Mesendoderm (in vitro differentiated cells): ENCODE measurements around the gene CARD9.
A peak's percentile ranks its signal among the peaks of the same experiment; 100 is the strongest.

ENCODE experiments used
- DNase-seq: peaks from one replicate; pipeline ENCODE4 v3.0.0; 2013
- H2AK5ac ChIP-seq: 2 replicates; pipeline ENCODE4 v1.6.1; 2013; ENCODE audit warnings: low read length, inconsistent platforms
- H2BK120ac ChIP-seq: 2 replicates; pipeline ENCODE4 v1.6.1; 2013; ENCODE audit warnings: low read depth, mild to moderate bottlenecking, low read length, moderate library complexity, mixed read lengths
- H2BK15ac ChIP-seq: replicated peaks from 2 replicates; pipeline ENCODE4 v1.6.1; 2013; ENCODE audit warnings: low read depth, mild to moderate bottlenecking, moderate library complexity
- H2BK5ac ChIP-seq: 2 replicates; pipeline ENCODE4 v1.6.1; 2013; ENCODE audit warnings: low read length, inconsistent platforms
- H3K18ac ChIP-seq: 2 replicates; pipeline ENCODE4 v1.6.1; 2013; ENCODE audit warnings: mild to moderate bottlenecking, low read length, mixed read lengths
- H3K23ac ChIP-seq: one replicate; pipeline ENCODE4 v1.6.1; 2013; ENCODE audit warnings: low read length
- H3K27ac ChIP-seq: 2 replicates; pipeline ENCODE4 v1.5.1; 2013; ENCODE audit warnings: low read depth, mild to moderate bottlenecking, inconsistent platforms, low read length, moderate library complexity
- H3K27me3 ChIP-seq: 2 replicates; pipeline ENCODE4 v1.6.1; 2013; ENCODE audit warnings: low read length, control low read depth, mild to moderate bottlenecking, inconsistent platforms; ENCODE audit not compliant: insufficient read depth, poor library complexity
- H3K36me3 ChIP-seq: 2 replicates; pipeline ENCODE4 v1.6.1; 2013; ENCODE audit warnings: low read length, inconsistent platforms; ENCODE audit not compliant: control insufficient read depth, insufficient read depth
- H3K4ac ChIP-seq: one replicate; pipeline ENCODE4 v1.6.1; 2013; ENCODE audit warnings: low read depth, mild to moderate bottlenecking, low read length, moderate library complexity
- H3K4me1 ChIP-seq: 2 replicates; pipeline ENCODE4 v1.6.1; 2013; ENCODE audit warnings: low read depth, low read length, inconsistent platforms; ENCODE audit not compliant: control insufficient read depth
- H3K4me2 ChIP-seq: 2 replicates; pipeline ENCODE4 v1.6.1; 2013; ENCODE audit warnings: low read length
- H3K4me3 ChIP-seq: 2 replicates; pipeline ENCODE4 v1.5.1; 2013; ENCODE audit warnings: mild to moderate bottlenecking, low read length
- H3K56ac ChIP-seq: one replicate; pipeline ENCODE4 v1.6.1; 2013; ENCODE audit warnings: low read length
- H3K79me1 ChIP-seq: 2 replicates; pipeline ENCODE4 v1.6.1; 2013; ENCODE audit warnings: low read length, inconsistent platforms
- H3K79me2 ChIP-seq: 2 replicates; pipeline ENCODE4 v1.6.1; 2013; ENCODE audit warnings: mild to moderate bottlenecking, low read length; ENCODE audit not compliant: control insufficient read depth, insufficient read depth
- H3K9ac ChIP-seq: 2 replicates; pipeline ENCODE4 v1.6.1; 2013; ENCODE audit warnings: low read length, inconsistent platforms
- H4K5ac ChIP-seq: one replicate; pipeline ENCODE4 v1.6.1; 2013; ENCODE audit warnings: low read length
- H4K8ac ChIP-seq: one replicate; pipeline ENCODE4 v1.6.1; 2013; ENCODE audit warnings: low read depth, mild to moderate bottlenecking, control low read depth, low read length, moderate library complexity
- WGBS: extraction: QIAGEN DNeasy Blood & Tissue Kit; methylation state at CpG from one replicate; pipeline ENCODE4 v1.1.7; 2013; ENCODE audit warnings: low lambda C conversion rate, missing lambda C conversion rate; ENCODE audit not compliant: insufficient coverage; ENCODE audit errors: extremely low coverage; 5-methylcytosine and 5-hydroxymethylcytosine counted together

Gene CARD9

GRCh38 chr9:136363949-136364748 is 9.3 kb downstream of the CARD9 start:
- H3K4ac ChIP-seq = no peak overlapping the region
- peaks cover 3% of the 10 kb centered on the region for H3K79me1 ChIP-seq
- H3K4me2 ChIP-seq = no peak overlapping the region
- no peak overlapping the region for H4K5ac ChIP-seq
- WGBS = no CpG with 5 or more reads among the region's 54 CpGs
- H3K9ac ChIP-seq = peak overlapping the region; percentile 22
- peaks cover 2% of the 10 kb centered on the region for H3K4me1 ChIP-seq
- H3K27me3 ChIP-seq = no peaks in the 10 kb centered on the region
- no peak overlapping the region for H2BK5ac ChIP-seq
- no peak overlapping the region for H2BK15ac ChIP-seq
- H3K27ac ChIP-seq = no peak overlapping the region
- DNase-seq = no peak
- H3K79me2 ChIP-seq = no peaks in the 10 kb centered on the region
- no peak overlapping the region for H2BK120ac ChIP-seq
- no peaks in the 10 kb centered on the region for H3K36me3 ChIP-seq
- peak overlapping the region; percentile 58 for H2AK5ac ChIP-seq
- no peak overlapping the region for H3K18ac ChIP-seq
- H3K56ac ChIP-seq = peak overlapping the region; percentile 37
- no peak overlapping the region for H4K8ac ChIP-seq
- H3K4me3 ChIP-seq = no peak overlapping the region
- H3K23ac ChIP-seq = peak overlapping the region; percentile 66

DNA sequence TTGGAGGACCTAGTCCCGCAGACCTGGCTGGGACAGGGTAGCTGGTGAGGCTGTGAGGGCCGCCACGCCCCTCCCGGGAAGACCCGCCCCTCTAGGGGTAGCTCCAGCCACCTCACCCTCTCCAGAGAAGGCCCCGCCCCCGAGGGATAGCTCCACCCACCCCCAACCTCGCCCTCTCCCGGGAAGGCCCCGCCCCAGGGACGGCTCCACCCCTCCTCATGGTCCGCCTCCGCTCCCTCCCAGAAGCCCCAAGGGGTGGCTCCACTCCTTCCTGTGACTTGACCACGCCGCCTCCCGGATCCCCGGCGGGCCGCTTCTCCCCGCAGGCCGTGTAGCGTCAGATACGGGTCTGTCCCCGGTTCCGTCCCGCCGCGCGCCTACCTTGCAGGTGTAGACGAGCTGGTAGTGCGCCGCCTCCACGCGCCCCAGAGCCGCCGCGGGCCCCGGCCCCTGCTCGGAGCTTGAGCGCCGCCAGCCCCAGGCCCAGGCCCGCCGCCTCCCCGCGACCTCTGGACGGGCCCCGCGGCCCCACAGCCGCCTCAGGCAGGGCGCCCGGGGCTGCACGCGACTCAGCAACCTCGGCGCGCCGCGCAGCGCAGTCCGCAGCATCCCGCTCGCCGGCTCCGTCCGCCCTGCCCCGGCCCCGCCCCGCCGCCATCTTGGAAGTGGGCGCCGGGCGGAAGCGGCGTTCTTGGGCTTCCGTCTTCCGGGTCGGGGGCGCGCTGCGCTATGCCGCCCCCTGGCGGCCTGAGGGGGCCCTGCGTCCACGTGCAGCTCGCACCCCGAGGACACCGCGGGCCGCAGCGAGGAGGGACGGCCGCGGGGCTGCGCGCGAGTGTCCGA is 10.1 kb downstream of the CARD9 start, which contains the start of gene DNLZ:
DNLZ (minus strand) TSS at position 639 of the 843 bp plus-strand sequence; CDS start at position 609, 30 bp downstream.
- Histone ChIP-seq H2BK5ac (no peak within 1 kb of the TSS), H4K5ac (no peak within 1 kb of the TSS), H3K4me2 (peak within 1 kb of the TSS; percentile 31), H3K27ac (peak within 1 kb of the TSS; percentile 91), H3K4ac (peak within 1 kb of the TSS; percentile 90), H2BK120ac (peak within 1 kb of the TSS; percentile 9), H3K79me1 (peaks cover 3% of the 10 kb centered on the region), H4K8ac (peak within 1 kb of the TSS; percentile 93), H3K4me1 (peaks cover 2% of the 10 kb centered on the region), H3K27me3 (no peaks in the 10 kb centered on the region), H3K9ac (peak within 1 kb of the TSS; percentile 94), H3K23ac (peak within 1 kb of the TSS; percentile 66), H2BK15ac (no peak within 1 kb of the TSS), H3K18ac (peak within 1 kb of the TSS; percentile 89), H3K36me3 (no peaks in the 10 kb centered on the region), H2AK5ac (peak within 1 kb of the TSS; percentile 58), H3K4me3 (peak within 1 kb of the TSS; percentile 82), H3K79me2 (no peaks in the 10 kb centered on the region), H3K56ac (peak within 1 kb of the TSS; percentile 98)
- no CpG with 5 or more reads among the region's 97 CpGs for WGBS
- DNase-seq = peak; percentile 96

GRCh38 chr9:136362450-136362784 is 11.1 kb downstream of the CARD9 start:
- no peak overlapping the region for H3K56ac ChIP-seq
- no peak overlapping the region for H3K18ac ChIP-seq
- H2BK15ac ChIP-seq = no peak overlapping the region
- no peaks in the 10 kb centered on the region for H3K79me2 ChIP-seq
- H3K23ac ChIP-seq = no peak overlapping the region
- H3K4me2 ChIP-seq = no peak overlapping the region
- H2AK5ac ChIP-seq = no peak overlapping the region
- peaks cover 3% of the 10 kb centered on the region for H3K79me1 ChIP-seq
- no peaks in the 10 kb centered on the region for H3K27me3 ChIP-seq
- no peak overlapping the region for H4K8ac ChIP-seq
- no peak overlapping the region for H2BK5ac ChIP-seq
- no peak overlapping the region for H4K5ac ChIP-seq
- DNase-seq = no peak
- no peak overlapping the region for H3K4ac ChIP-seq
- H3K36me3 ChIP-seq = no peaks in the 10 kb centered on the region
- H3K4me3 ChIP-seq = no peak overlapping the region
- H3K27ac ChIP-seq = no peak overlapping the region
- H2BK120ac ChIP-seq = no peak overlapping the region
- peaks cover 2% of the 10 kb centered on the region for H3K4me1 ChIP-seq
- no CpG with 5 or more reads among the region's 6 CpGs for WGBS
- no peak overlapping the region for H3K9ac ChIP-seq

- H3K79me1 ChIP-seq = peaks cover 3% of the 10 kb centered on the region
- DNase-seq = no peak
- no peak overlapping the region for H3K27ac ChIP-seq
- H4K5ac ChIP-seq = no peak overlapping the region
- no peak overlapping the region for H2BK120ac ChIP-seq
- no peak overlapping the region for H2BK15ac ChIP-seq
- no peak overlapping the region for H3K56ac ChIP-seq
- H3K79me2 ChIP-seq = no peaks in the 10 kb centered on the region
- whole genome bisulfite sequencing = no CpG with 5 or more reads among the region's 26 CpGs
- no peak overlapping the region for H3K18ac ChIP-seq
- no peak overlapping the region for H2AK5ac ChIP-seq
- H3K4ac ChIP-seq = no peak overlapping the region
- H3K4me1 ChIP-seq = peaks cover 2% of the 10 kb centered on the region
- no peak overlapping the region for H3K4me2 ChIP-seq
- H3K27me3 ChIP-seq = no peaks in the 10 kb centered on the region
- no peak overlapping the region for H4K8ac ChIP-seq
- H3K23ac ChIP-seq = no peak overlapping the region
- no peak overlapping the region for H3K4me3 ChIP-seq
- H3K36me3 ChIP-seq = no peaks in the 10 kb centered on the region
- no peak overlapping the region for H2BK5ac ChIP-seq
- no peak overlapping the region for H3K9ac ChIP-seq
Observed at GRCh38 chr9:136361754-136362449, 11.6 kb downstream of the CARD9 start.

DNA sequence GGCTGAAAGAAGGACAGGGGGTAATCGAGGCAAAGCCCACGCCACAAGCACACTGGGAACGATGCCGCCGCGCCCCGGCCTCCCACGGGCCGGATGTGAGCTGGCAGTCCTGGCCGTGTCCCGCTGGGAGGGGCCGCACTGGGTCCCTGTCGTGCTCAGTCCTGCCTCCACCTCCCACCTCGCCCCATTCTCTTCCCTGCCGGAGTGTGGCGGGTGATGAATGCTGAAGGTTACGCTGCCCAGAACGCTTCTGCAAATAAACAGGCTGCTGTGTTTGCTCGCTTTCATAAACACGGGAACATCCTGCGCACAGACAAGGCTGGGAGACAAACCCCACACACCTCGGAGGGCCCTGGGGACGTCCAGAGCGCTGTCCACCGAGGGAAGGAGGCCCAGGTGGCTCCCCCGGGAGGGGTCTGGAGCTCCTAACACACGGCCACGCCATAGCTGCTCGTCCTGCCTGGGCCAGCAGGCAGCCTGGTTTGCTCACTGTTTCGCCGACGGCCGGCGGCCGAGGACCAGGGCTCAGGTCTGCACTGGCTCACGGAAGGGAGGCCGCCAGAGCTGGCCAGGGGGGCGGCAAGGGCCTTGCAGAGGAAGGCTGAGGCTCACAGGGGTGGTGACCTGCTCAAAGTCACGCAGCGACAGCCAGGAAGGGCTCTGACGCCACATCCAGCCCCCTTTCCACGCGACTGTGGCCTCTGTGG is 12.3 kb downstream of the CARD9 start:
- Histone ChIP-seq H3K23ac (no peak overlapping the region), H4K8ac (no peak overlapping the region), H3K18ac (no peak overlapping the region), H4K5ac (no peak overlapping the region), H3K79me2 (no peaks in the 10 kb centered on the region), H3K4me1 (peaks cover 2% of the 10 kb centered on the region), H2BK15ac (no peak overlapping the region), H3K4ac (no peak overlapping the region), H2AK5ac (no peak overlapping the region), H3K4me3 (no peak overlapping the region), H2BK120ac (no peak overlapping the region), H3K36me3 (no peaks in the 10 kb centered on the region), H3K79me1 (peaks cover 3% of the 10 kb centered on the region), H3K27me3 (no peaks in the 10 kb centered on the region), H2BK5ac (no peak overlapping the region), H3K56ac (no peak overlapping the region), H3K27ac (no peak overlapping the region), H3K9ac (no peak overlapping the region), H3K4me2 (no peak overlapping the region)
- no peak for DNase-seq
- no CpG with 5 or more reads among the region's 43 CpGs for WGBS
